ENCODE results near the gene LMX1B. TPM values are rescaled to one million over a fixed set of nuclear protein-coding genes. Genes with fewer than 3 reads are reported as not detected.

Gene LMX1B
- total and polyA plus RNA-seq, 2 of the 4 experiments (the other 2 are of a cell fraction), result not detected

GRCh38 chr9:126623314-126623666, 9.6 kb downstream of the LMX1B start:
- Histone ChIP-seq H3K9me1 (ENCODE audit: insufficient read depth, low read length) (no peaks in the 10 kb centered on the region), H2AFZ (replicated peaks; ENCODE audit: low read length, poor library complexity) (no peak overlapping the region), H3K18ac (ENCODE audit: low read depth, low read length) (no peak overlapping the region), H4K5ac (ENCODE audit: low read depth, low read length) (no peak overlapping the region), H3K4me2 (ENCODE audit: low read depth, low read length) (no peak overlapping the region), H3K36me3 (ENCODE audit: control insufficient read depth, insufficient read depth, low read length) (no peaks in the 10 kb centered on the region), H2BK20ac (ENCODE audit: low read depth, low read length) (no peak overlapping the region), H3K9me3 (ENCODE audit: control insufficient read depth, insufficient read depth, low read length) (no peaks in the 10 kb centered on the region; the same call in 1 of the 2 replicates), H3K4me1 (ENCODE audit: control insufficient read depth, insufficient read depth, low read length) (no peaks in the 10 kb centered on the region), H2AK9ac (replicated peaks; ENCODE audit: low read depth, low read length, poor library complexity) (no peak overlapping the region), H2AK5ac (ENCODE audit: low read depth, low read length) (no peak overlapping the region), H4K20me1 (ENCODE audit: insufficient read depth, low read length) (no peaks in the 10 kb centered on the region; the same call in 1 of the 2 replicates), H2BK5ac (ENCODE audit: low read depth, low read length, poor library complexity, severe bottlenecking) (no peak overlapping the region), H2BK120ac (ENCODE audit: low read depth, low read length) (no peak overlapping the region), H3K4ac (ENCODE audit: low read depth, low read length) (no peak overlapping the region), H4K8ac (ENCODE audit: low read depth in 2 of 2, low read length in 2 of 2) (no peak overlapping the region), H3K4me3 (ENCODE audit: insufficient read depth, low read depth, low read length) (no peak overlapping the region), H3K23ac (ENCODE audit: low read depth, low read length) (no peak overlapping the region), H3K14ac (replicated peaks; ENCODE audit: low read depth, low read length) (no peak overlapping the region), H3K79me1 (ENCODE audit: low read depth in 1 of 2, low read length in 2 of 2) (no peaks in the 10 kb centered on the region), H3K56ac (ENCODE audit: extremely low read depth, insufficient read depth, low read length) (no peak overlapping the region), H3K9ac (ENCODE audit: low read depth, low read length) (no peak overlapping the region), H4K91ac (ENCODE audit: insufficient read depth, low read depth, low read length) (no peak overlapping the region), H3K27ac (ENCODE audit: insufficient read depth, low read length) (no peak overlapping the region), H2BK15ac (ENCODE audit: low read depth, low read length) (no peak overlapping the region), H3K27me3 (ENCODE audit: control insufficient read depth, insufficient read depth, low read length) (peaks cover 98% of the 10 kb centered on the region)
- CTCF ChIA-PET, result no interaction called here
- no CpG with 5 or more reads among the region's 9 CpGs for WGBS, 2 experiments (ENCODE audit: extremely low coverage in 2 of 2, insufficient read length in 1 of 2)
- intact Hi-C loops (cut with micrococcal nuclease) (no loop called here), dilution Hi-C loops (cut with HindIII; ENCODE audit: low sequenced_read_pairs, unreplicated experiment) (no loop called here), in situ Hi-C loops (cut with MboI; ENCODE audit: low sequenced_read_pairs) (no loop called here)
- POLR2A ChIA-PET (ENCODE audit: unreplicated experiment), result no interaction called here
- ATAC-seq (ENCODE audit: low read depth) (no peak), DNase-seq (no peak)
- BruUV-seq (replicated peaks), result no TSS peak
- no peak for TF ChIP-seq MAZ (IDR thresholded peaks at IDR 0.05; ENCODE audit: borderline replicate concordance, low read depth, low read length)
- no peak for TF ChIP-seq RFX5 (IDR thresholded peaks at IDR 0.05; ENCODE audit: low read depth, low read length)
- no peak for TF ChIP-seq BHLHE40 (IDR thresholded peaks at IDR 0.05; ENCODE audit: low read depth, low read length)
- TF ChIP-seq NFE2L2 (IDR thresholded peaks at IDR 0.05; ENCODE audit: low read depth, low read length), result no peak
- no peak for TF ChIP-seq CTCF (conservative IDR thresholded peaks at IDR 0.05; ENCODE audit: low read depth, low read length)
- no peak for TF ChIP-seq CHD1 (IDR thresholded peaks at IDR 0.05; ENCODE audit: low read depth, low read length)
- TF ChIP-seq FOS (IDR thresholded peaks at IDR 0.05; ENCODE audit: low read depth, low read length), result no peak
- TF ChIP-seq, protein P1, sequence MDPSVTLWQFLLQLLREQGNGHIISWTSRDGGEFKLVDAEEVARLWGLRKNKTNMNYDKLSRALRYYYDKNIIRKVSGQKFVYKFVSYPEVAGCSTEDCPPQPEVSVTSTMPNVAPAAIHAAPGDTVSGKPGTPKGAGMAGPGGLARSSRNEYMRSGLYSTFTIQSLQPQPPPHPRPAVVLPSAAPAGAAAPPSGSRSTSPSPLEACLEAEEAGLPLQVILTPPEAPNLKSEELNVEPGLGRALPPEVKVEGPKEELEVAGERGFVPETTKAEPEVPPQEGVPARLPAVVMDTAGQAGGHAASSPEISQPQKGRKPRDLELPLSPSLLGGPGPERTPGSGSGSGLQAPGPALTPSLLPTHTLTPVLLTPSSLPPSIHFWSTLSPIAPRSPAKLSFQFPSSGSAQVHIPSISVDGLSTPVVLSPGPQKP (IDR thresholded peaks at IDR 0.05; ENCODE audit: borderline replicate concordance, low read depth, low read length), result no peak
- no peak for TF ChIP-seq MXI1 (IDR thresholded peaks at IDR 0.05; ENCODE audit: borderline replicate concordance, low read depth, low read length)
- TF ChIP-seq RCOR1 (IDR thresholded peaks at IDR 0.05; ENCODE audit: insufficient replicate concordance, low read length), result no peak
- TF ChIP-seq, protein P2, sequence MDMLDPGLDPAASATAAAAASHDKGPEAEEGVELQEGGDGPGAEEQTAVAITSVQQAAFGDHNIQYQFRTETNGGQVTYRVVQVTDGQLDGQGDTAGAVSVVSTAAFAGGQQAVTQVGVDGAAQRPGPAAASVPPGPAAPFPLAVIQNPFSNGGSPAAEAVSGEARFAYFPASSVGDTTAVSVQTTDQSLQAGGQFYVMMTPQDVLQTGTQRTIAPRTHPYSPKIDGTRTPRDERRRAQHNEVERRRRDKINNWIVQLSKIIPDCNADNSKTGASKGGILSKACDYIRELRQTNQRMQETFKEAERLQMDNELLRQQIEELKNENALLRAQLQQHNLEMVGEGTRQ (IDR thresholded peaks at IDR 0.05; ENCODE audit: low read depth, low read length), result no peak
- TF ChIP-seq POLR2A (IDR thresholded peaks at IDR 0.05; ENCODE audit: low read depth, low read length), result no peak
- TF ChIP-seq RAD21 (IDR thresholded peaks at IDR 0.05; ENCODE audit: low read length), result no peak
- TF ChIP-seq MAFK (IDR thresholded peaks at IDR 0.05; ENCODE audit: low read depth, low read length), result no peak
- TF ChIP-seq CEBPB (IDR thresholded peaks at IDR 0.05; ENCODE audit: low read depth, low read length), result no peak
- TF ChIP-seq SMC3 (IDR thresholded peaks at IDR 0.05; ENCODE audit: low read depth, low read length), result no peak

All from IMR-90 (cell line).